ENCODE measurements around the gene EIF4E1B. TPM values are rescaled to one million over a fixed set of nuclear protein-coding genes. Genes with fewer than 3 reads are reported as not detected.

The EIF4E1B gene
- polyA plus RNA-seq, 1 donor from 2014 or later, result 0.82 TPM

DNA sequence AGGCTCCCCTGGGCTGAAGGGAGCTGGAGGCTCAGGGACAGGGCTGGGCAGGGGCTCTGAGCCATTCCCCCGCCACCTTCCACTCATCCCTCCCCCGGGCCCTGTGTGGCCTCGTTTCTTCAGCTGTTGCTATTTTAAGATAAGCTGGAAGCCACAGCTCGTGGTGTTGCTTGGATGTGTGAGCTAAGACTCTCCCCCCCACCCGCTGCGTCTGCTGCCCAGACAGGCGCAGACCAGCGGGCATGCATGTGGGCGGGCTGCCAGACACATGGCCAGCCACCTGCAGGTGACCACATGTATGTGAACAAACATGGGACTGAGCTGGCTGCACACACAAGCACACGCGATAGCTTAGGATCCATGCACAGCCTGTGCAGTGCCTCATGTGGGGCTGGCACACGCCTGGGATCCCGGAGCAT, 8.8 kb upstream of the EIF4E1B start:
- Histone ChIP-seq H3K27ac (ENCODE audit: low read length) (no peak overlapping the region), H3K4me3 (ENCODE audit: low read length) (no peak overlapping the region), H3K79me2 (replicated peaks; ENCODE audit: insufficient read depth, low read length) (no peaks in the 10 kb centered on the region), H3F3A (ENCODE audit: insufficient read depth, low read length, poor library complexity, severe bottlenecking) (no peaks in the 10 kb centered on the region), H3K36me3 (ENCODE audit: insufficient read depth, low read length) (no peaks in the 10 kb centered on the region), H4K20me1 (ENCODE audit: insufficient read depth) (no peaks in the 10 kb centered on the region), H3K27me3 (ENCODE audit: insufficient read depth, low read depth, low read length) (peaks cover 40% of the 10 kb centered on the region), H2AFZ (ENCODE audit: low read depth, low read length) (no peak overlapping the region), H3K9me2 (ENCODE audit: insufficient read depth, low read length) (no peaks in the 10 kb centered on the region), H3K9me3 (ENCODE audit: low read length) (no peaks in the 10 kb centered on the region), H3K9ac (ENCODE audit: low read length) (no peak overlapping the region), H3K4me2 (ENCODE audit: low read length) (no peak overlapping the region)
- no peak for TF ChIP-seq EP300 (conservative IDR thresholded peaks at IDR 0.05; ENCODE audit: poor library complexity, severe bottlenecking)
- no peak for TF ChIP-seq EZH2 (IDR thresholded peaks at IDR 0.05; ENCODE audit: borderline replicate concordance, insufficient read depth, low read length, poor library complexity, severe bottlenecking)
- no peak for TF ChIP-seq POLR2AphosphoS5 (IDR thresholded peaks at IDR 0.05)
- TF ChIP-seq, protein P1, sequence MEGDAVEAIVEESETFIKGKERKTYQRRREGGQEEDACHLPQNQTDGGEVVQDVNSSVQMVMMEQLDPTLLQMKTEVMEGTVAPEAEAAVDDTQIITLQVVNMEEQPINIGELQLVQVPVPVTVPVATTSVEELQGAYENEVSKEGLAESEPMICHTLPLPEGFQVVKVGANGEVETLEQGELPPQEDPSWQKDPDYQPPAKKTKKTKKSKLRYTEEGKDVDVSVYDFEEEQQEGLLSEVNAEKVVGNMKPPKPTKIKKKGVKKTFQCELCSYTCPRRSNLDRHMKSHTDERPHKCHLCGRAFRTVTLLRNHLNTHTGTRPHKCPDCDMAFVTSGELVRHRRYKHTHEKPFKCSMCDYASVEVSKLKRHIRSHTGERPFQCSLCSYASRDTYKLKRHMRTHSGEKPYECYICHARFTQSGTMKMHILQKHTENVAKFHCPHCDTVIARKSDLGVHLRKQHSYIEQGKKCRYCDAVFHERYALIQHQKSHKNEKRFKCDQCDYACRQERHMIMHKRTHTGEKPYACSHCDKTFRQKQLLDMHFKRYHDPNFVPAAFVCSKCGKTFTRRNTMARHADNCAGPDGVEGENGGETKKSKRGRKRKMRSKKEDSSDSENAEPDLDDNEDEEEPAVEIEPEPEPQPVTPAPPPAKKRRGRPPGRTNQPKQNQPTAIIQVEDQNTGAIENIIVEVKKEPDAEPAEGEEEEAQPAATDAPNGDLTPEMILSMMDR (IDR thresholded peaks at IDR 0.05; ENCODE audit: poor library complexity, severe bottlenecking), result no peak
- no peak for TF ChIP-seq TAF1 (IDR thresholded peaks at IDR 0.05; ENCODE audit: low read depth)
- no peak for TF ChIP-seq MXI1 (conservative IDR thresholded peaks at IDR 0.05; ENCODE audit: poor library complexity, severe bottlenecking)
- no peak for TF ChIP-seq SMC3 (conservative IDR thresholded peaks at IDR 0.05; ENCODE audit: poor library complexity)
- TF ChIP-seq, protein P2, sequence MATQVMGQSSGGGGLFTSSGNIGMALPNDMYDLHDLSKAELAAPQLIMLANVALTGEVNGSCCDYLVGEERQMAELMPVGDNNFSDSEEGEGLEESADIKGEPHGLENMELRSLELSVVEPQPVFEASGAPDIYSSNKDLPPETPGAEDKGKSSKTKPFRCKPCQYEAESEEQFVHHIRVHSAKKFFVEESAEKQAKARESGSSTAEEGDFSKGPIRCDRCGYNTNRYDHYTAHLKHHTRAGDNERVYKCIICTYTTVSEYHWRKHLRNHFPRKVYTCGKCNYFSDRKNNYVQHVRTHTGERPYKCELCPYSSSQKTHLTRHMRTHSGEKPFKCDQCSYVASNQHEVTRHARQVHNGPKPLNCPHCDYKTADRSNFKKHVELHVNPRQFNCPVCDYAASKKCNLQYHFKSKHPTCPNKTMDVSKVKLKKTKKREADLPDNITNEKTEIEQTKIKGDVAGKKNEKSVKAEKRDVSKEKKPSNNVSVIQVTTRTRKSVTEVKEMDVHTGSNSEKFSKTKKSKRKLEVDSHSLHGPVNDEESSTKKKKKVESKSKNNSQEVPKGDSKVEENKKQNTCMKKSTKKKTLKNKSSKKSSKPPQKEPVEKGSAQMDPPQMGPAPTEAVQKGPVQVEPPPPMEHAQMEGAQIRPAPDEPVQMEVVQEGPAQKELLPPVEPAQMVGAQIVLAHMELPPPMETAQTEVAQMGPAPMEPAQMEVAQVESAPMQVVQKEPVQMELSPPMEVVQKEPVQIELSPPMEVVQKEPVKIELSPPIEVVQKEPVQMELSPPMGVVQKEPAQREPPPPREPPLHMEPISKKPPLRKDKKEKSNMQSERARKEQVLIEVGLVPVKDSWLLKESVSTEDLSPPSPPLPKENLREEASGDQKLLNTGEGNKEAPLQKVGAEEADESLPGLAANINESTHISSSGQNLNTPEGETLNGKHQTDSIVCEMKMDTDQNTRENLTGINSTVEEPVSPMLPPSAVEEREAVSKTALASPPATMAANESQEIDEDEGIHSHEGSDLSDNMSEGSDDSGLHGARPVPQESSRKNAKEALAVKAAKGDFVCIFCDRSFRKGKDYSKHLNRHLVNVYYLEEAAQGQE (IDR thresholded peaks at IDR 0.05; ENCODE audit: borderline replicate concordance), result no peak
- no peak for TF ChIP-seq RAD21 (conservative IDR thresholded peaks at IDR 0.05)

DNA sequence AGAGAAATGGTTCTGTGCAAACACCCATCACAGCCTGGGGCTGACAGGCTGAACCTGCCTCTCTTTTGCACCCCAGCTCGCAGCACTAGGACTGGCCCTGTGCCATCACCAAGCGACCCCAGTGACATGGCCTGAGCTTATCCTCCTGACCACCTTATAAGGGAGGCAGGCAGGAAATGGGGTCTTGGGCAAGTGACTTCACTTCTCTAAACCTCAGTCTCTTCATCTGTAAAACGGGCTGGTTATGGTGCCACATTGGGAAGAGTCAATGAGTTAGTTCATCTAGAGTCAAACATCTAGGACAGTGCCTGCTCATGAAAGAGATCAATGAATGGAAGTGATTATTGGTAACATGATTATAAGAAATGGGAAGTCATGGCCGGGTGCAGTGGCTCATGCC, 6.3 kb upstream of the EIF4E1B start:
- no peak overlapping the region for H3K4me3 ChIP-seq (ENCODE audit: low read length)
- H3K79me2 ChIP-seq (replicated peaks; ENCODE audit: insufficient read depth, low read length), result no peaks in the 10 kb centered on the region
- no peaks in the 10 kb centered on the region for H3F3A ChIP-seq (ENCODE audit: insufficient read depth, low read length, poor library complexity, severe bottlenecking)
- H3K9ac ChIP-seq (ENCODE audit: low read length), result no peak overlapping the region
- peaks cover 48% of the 10 kb centered on the region for H3K27me3 ChIP-seq (ENCODE audit: insufficient read depth, low read depth, low read length)
- H3K4me2 ChIP-seq (ENCODE audit: low read length), result no peak overlapping the region
- H3K9me3 ChIP-seq (ENCODE audit: low read length), result no peaks in the 10 kb centered on the region
- H2AFZ ChIP-seq (ENCODE audit: low read depth, low read length), result no peak overlapping the region
- H3K9me2 ChIP-seq (ENCODE audit: insufficient read depth, low read length), result no peaks in the 10 kb centered on the region
- TF ChIP-seq EZH2 (IDR thresholded peaks at IDR 0.05; ENCODE audit: borderline replicate concordance, insufficient read depth, low read length, poor library complexity, severe bottlenecking) (no peak), EP300 (conservative IDR thresholded peaks at IDR 0.05; ENCODE audit: poor library complexity, severe bottlenecking) (no peak), POLR2AphosphoS5 (IDR thresholded peaks at IDR 0.05) (no peak), MXI1 (conservative IDR thresholded peaks at IDR 0.05; ENCODE audit: poor library complexity, severe bottlenecking) (no peak), TAF1 (IDR thresholded peaks at IDR 0.05; ENCODE audit: low read depth) (no peak), SMC3 (conservative IDR thresholded peaks at IDR 0.05; ENCODE audit: poor library complexity) (no peak), RAD21 (conservative IDR thresholded peaks at IDR 0.05) (no peak)
- TF ChIP-seq, protein P2 (IDR thresholded peaks at IDR 0.05; ENCODE audit: borderline replicate concordance), result no peak
- TF ChIP-seq, protein P1 (IDR thresholded peaks at IDR 0.05; ENCODE audit: poor library complexity, severe bottlenecking), result no peak
- H4K20me1 ChIP-seq (ENCODE audit: insufficient read depth), result no peaks in the 10 kb centered on the region
- H3K36me3 ChIP-seq (ENCODE audit: insufficient read depth, low read length), result no peaks in the 10 kb centered on the region
- H3K27ac ChIP-seq (ENCODE audit: low read length), result no peak overlapping the region

All from neural cell (in vitro differentiated cells).